Peyer's patch (tissue), 4 donors: ENCODE results near the gene ANGPTL2. TPM values are rescaled to one million over a fixed set of nuclear protein-coding genes. Genes with fewer than 3 reads are reported as not detected.
A peak's percentile ranks its signal among the peaks of the same experiment; 100 is the strongest.

Experiments
- DNase-seq, 3 donors: peaks; one replicate each; pipeline ENCODE4 v3.0.0-alpha.2; 2017 to 2019
- H3K27ac ChIP-seq, 4 donors: fragments of 200-600 bp; sonication (generic); one replicate each; pipeline ENCODE4 v1.5.1; 2016 to 2019
- H3K27me3 ChIP-seq, 2 donors: fragments of 200-600 bp; sonication (generic); one replicate each; pipeline ENCODE4 v1.5.1; 2019
- H3K36me3 ChIP-seq, 3 donors: fragments of 200-600 bp; sonication (generic); one replicate each; pipeline ENCODE4 v1.5.1; 2016 to 2019
- H3K4me1 ChIP-seq, 4 donors: fragments of 200-600 bp; sonication (generic); one replicate each; pipeline ENCODE4 v1.5.1; 2016 to 2019
- H3K4me3 ChIP-seq, 4 donors: fragments of 200-600 bp; sonication (generic); 1 replicate in 3 of 4; 2 replicates in 1 of 4; pipeline ENCODE4 v1.5.1; 2016 to 2019; ENCODE audit warnings: mild to moderate bottlenecking in 1 of 4
- H3K9me3 ChIP-seq, 4 donors: fragments of 200-600 bp; sonication (generic); one replicate each; pipeline ENCODE4 v1.5.1; 2016 to 2019; ENCODE audit warnings: mild to moderate bottlenecking in 1 of 4
- POLR2A ChIP-seq, 2 donors: fragments of 450-650 bp; IDR thresholded peaks; one replicate each; pipeline ENCODE4 v1.5.1; 2017; ENCODE audit warnings: antibody characterized with exemption in 2 of 2, mild to moderate bottlenecking in 2 of 2, moderate library complexity in 2 of 2
- total RNA-seq, 4 donors: library from RNA; depleted of rRNA; stranded (reverse); fragments of >200 nt; gene quantifications; one replicate each; pipeline ENCODE4 v1.1.0, GENCODE V29; 2016
- TF ChIP-seq, protein P1 (sequence below), 6 experiments: fragments of 450-650 bp in 4 of 6; fragments of 200-600 bp in 2 of 6; sonication (generic) in 1 of 6; IDR thresholded peaks; one replicate each; pipeline ENCODE4 v1.5.1; 2017 to 2019; ENCODE audit warnings: antibody characterized with exemption in 6 of 6, mild to moderate bottlenecking in 3 of 6, moderate library complexity in 1 of 6

Gene ANGPTL2
- total RNA-seq, 4 donors from 2014 or later: 2.8 to 14.0 (median 11.3) TPM

DNA sequence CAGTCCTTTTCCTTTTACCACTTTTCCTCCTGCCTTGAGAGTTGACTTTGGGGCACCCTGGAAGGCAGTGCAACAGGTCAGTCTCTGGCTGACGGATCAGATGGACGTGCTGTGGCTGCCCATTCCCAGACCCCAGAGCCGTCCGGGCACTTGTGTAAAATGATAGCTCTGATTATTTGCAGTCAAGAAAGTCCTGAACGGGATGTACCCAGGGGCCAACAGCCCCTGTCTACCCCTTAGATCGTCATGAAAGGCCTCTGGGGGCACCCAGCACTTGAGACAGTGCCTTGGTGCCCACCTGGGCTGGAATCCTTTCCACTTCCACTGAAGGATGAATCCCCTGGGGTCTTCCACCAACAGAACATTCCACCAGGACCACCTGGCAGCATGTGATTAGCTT lies 17.7 kb upstream of the ANGPTL2 start:
- no peak for DNase-seq
- H3K4me3 ChIP-seq: no peak overlapping the region
- TF ChIP-seq POLR2A (IDR thresholded peaks at IDR 0.05): no peak
- TF ChIP-seq, protein P1, sequence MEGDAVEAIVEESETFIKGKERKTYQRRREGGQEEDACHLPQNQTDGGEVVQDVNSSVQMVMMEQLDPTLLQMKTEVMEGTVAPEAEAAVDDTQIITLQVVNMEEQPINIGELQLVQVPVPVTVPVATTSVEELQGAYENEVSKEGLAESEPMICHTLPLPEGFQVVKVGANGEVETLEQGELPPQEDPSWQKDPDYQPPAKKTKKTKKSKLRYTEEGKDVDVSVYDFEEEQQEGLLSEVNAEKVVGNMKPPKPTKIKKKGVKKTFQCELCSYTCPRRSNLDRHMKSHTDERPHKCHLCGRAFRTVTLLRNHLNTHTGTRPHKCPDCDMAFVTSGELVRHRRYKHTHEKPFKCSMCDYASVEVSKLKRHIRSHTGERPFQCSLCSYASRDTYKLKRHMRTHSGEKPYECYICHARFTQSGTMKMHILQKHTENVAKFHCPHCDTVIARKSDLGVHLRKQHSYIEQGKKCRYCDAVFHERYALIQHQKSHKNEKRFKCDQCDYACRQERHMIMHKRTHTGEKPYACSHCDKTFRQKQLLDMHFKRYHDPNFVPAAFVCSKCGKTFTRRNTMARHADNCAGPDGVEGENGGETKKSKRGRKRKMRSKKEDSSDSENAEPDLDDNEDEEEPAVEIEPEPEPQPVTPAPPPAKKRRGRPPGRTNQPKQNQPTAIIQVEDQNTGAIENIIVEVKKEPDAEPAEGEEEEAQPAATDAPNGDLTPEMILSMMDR (IDR thresholded peaks at IDR 0.05): no peak
- no peaks in the 10 kb centered on the region for H3K36me3 ChIP-seq
- no peaks in the 10 kb centered on the region for H3K27me3 ChIP-seq
- no peak overlapping the region for H3K27ac ChIP-seq
- H3K9me3 ChIP-seq: no peaks in the 10 kb centered on the region
- no peaks in the 10 kb centered on the region for H3K4me1 ChIP-seq

DNA sequence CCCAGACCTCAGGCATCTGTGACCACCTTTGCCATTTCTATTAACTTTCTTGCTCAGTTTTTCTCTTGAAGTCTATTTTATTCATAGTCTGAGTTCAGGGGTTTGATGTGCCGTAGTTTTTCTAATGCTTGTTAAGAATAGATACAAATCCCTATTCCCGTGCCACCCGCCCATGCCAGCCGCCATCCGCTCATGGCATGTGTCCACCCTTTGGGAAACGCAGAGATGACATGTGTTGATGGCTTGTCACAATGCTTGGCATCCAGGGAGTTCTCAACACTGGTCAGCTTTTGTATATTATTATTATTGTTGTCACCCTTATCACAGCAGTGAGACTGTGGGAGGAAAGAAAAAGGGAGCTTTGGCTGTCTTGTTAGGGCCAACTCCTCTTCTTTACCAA lies 17.3 kb upstream of the ANGPTL2 start:
- no peak overlapping the region for H3K27ac ChIP-seq
- H3K4me1 ChIP-seq: no peaks in the 10 kb centered on the region
- TF ChIP-seq, protein P1 (IDR thresholded peaks at IDR 0.05): no peak
- TF ChIP-seq POLR2A (IDR thresholded peaks at IDR 0.05): no peak
- no peaks in the 10 kb centered on the region for H3K9me3 ChIP-seq
- no peaks in the 10 kb centered on the region for H3K36me3 ChIP-seq
- no peak overlapping the region for H3K4me3 ChIP-seq
- no peaks in the 10 kb centered on the region for H3K27me3 ChIP-seq
- DNase-seq: no peak

DNA sequence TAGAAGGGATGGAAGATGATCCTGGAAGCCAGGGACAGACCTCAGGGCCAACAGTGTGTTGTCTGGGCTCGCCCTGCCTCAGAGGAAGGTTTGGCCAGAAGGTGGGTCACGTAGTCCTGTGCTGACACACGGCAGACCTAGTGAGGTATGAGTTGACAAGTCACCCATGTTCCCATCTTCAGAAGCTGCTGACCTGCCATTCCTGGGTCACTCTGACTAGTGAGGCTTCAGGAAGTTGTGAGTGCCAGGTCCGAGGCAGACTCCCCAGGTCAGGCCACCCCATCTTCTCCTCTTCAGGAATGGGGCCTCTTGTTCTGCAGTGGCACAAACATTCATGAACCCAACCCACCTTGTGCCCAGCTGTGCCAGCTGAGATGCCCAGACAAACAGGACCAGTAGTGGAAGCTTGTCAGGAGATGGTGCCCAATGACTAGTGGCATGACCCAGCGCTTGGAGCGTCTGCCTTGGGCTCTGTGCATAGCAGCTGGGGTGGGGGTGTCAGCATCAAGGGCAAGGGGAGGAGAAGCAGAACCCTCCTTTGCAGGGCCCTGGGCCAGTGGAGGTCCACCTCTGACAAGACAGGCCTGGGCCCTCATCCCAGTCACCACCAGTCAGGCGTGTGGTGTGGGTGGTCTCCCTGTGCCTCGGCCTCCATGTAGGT lies 16.8 kb upstream of the ANGPTL2 start:
- DNase-seq: no peak

DNA sequence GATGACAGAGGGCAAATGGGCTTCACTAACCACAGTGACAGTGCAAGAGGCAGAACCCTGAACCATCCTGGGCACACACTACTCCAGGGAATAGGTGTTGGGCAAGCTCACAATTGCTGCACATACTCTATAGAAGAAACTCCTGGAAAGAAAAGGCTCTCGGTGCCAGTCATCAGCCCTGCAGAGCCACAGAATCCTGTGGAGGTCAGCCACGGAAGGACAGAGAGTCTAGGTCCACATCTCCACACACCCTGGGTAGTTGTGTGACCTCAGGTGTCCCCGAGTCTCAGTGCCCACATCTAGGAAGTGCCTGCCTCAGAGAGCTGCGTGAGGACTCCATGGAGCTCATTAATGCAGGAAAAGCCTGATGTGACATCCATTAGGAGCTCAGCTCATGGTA lies 16.0 kb upstream of the ANGPTL2 start:
- DNase-seq: no peak
- no peaks in the 10 kb centered on the region for H3K27me3 ChIP-seq
- H3K9me3 ChIP-seq: no peaks in the 10 kb centered on the region
- no peak for TF ChIP-seq POLR2A (IDR thresholded peaks at IDR 0.05)
- TF ChIP-seq, protein P1 (IDR thresholded peaks at IDR 0.05): no peak
- H3K4me1 ChIP-seq: no peaks in the 10 kb centered on the region
- H3K27ac ChIP-seq: no peak overlapping the region
- no peaks in the 10 kb centered on the region for H3K36me3 ChIP-seq
- no peak overlapping the region for H3K4me3 ChIP-seq

More for the DNA sequence above, 16.8 kb upstream of the ANGPTL2 start:
- Histone ChIP-seq H3K4me3 (no peak overlapping the region), H3K36me3 (no peaks in the 10 kb centered on the region), H3K4me1 (no peaks in the 10 kb centered on the region), H3K27me3 (no peaks in the 10 kb centered on the region), H3K27ac (no peak overlapping the region), H3K9me3 (no peaks in the 10 kb centered on the region)
- no peak for TF ChIP-seq POLR2A (IDR thresholded peaks at IDR 0.05)
- TF ChIP-seq, protein P1 (IDR thresholded peaks at IDR 0.05): no peak

DNA sequence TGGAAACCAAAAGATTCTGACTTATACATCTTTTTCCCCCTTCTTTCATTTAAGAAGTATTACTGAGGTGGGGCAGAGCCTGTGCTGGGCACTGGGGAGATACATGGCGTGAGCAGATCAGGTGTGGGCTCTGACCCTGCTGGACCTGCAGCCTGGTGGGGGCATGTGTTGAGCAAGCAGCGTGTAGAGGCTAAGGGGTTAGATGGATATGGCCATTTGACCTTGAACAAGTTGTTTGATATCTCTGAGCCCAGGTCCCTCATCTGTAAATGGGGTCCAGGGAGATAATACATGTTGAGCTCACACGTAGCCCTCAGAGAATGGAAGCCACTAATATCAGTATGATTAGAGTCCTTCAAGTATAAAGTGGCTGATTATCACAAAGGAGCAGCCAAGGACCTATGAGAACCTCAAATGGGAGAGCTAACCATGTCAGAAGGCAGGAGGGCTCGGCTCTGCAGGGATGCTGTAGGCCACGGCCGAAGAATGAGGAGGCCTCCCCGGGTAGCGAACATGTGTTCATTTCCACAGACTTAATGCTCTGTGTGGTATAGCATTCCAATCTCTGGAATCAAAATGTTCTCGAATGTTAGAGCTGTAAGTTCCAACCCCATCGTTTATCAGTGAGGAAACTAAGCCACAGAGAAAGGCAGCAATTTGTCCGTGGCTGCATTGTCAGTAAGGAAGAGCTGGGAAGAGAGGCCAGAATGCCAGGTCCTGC lies 15.4 kb upstream of the ANGPTL2 start:
- Histone ChIP-seq H3K9me3 (no peaks in the 10 kb centered on the region), H3K4me1 (no peaks in the 10 kb centered on the region), H3K27ac (no peak overlapping the region), H3K27me3 (no peaks in the 10 kb centered on the region), H3K4me3 (no peak overlapping the region), H3K36me3 (no peaks in the 10 kb centered on the region)
- TF ChIP-seq, protein P1 (IDR thresholded peaks at IDR 0.05): no peak
- no peak for TF ChIP-seq POLR2A (IDR thresholded peaks at IDR 0.05)
- peak in 1 of 3 donors; percentile 25 for DNase-seq
